ENCODE results near the gene LMAN1.

Gene LMAN1, protein sequence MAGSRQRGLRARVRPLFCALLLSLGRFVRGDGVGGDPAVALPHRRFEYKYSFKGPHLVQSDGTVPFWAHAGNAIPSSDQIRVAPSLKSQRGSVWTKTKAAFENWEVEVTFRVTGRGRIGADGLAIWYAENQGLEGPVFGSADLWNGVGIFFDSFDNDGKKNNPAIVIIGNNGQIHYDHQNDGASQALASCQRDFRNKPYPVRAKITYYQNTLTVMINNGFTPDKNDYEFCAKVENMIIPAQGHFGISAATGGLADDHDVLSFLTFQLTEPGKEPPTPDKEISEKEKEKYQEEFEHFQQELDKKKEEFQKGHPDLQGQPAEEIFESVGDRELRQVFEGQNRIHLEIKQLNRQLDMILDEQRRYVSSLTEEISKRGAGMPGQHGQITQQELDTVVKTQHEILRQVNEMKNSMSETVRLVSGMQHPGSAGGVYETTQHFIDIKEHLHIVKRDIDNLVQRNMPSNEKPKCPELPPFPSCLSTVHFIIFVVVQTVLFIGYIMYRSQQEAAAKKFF

DNA sequence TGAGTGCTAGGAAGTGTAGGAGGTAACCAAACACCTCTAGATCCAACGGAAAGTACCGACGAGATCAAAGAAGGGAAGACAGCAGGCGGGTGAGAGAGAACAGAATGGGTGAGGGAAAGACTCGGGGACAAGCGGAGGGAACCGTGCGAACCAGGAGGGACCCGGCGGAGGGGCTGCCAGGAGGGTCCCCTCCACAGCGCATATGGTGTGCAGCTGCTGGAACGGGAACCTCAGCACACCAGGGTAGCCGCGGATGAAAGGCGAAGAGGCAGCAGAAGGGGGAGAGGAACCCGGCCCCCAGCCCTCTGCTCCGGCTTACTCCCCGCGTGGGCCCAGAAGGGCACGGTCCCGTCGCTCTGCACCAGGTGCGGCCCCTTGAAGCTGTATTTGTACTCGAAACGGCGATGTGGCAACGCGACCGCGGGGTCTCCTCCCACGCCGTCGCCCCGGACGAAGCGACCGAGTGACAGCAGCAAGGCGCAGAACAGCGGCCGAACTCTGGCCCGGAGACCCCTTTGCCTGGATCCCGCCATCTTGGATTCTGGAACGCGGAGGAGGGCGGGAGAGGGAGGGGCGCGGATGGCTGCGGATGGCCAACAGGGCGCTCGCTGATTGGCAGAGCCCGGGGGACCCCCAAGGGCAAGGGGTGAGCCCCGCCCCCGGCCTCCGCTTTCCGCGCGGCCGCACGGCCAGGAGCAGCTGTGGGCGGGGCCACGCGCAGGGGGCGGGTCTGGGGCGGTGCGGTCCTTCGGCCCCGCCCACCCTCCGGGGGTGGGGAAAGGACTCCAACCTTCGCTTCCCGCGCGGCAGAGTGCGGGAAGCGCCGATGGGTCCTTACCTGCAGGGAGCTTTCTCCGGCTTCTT lies at the start of gene LMAN1:
Gene LMAN1, minus strand, starts transcription at position 554 of the 864 bp plus-strand sequence. Its CDS starts 21 bp downstream, at position 533.
- peak; percentile 88 for DNase-seq (ENCODE audit: low read depth)

DNA sequence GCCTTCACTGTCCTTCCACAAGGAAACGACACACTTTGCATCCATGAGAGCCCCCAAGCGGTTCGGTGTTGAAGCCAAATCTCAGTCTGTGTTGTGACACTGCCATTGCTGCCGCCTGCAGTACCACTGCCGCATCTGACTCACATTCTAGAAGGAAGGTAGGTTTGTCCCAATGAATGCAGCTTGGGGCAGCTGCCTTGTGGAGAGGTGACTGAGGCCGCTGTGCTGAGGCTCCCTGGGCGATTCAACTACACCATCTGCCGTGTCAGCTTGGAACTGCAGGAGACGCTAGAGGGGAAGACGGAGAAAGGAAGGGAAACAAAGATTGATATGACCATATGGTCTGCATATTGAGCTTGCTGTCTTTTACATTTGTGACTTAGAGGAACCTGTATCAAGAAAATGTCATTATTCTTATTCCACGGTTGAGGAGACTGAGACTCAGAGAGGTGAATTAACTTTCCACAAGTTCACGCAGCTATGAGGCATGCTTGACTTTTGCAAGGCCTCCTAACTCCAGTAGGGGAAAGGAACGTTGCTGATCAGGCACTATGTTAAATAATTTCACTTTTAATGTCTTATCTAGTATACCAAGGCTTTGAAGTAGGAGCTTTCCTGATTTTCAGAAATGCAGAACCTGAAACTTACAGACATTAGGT lies 43.5 kb upstream of the LMAN1 start:
- peak; percentile 38 for DNase-seq (ENCODE audit: low read depth)

DNA sequence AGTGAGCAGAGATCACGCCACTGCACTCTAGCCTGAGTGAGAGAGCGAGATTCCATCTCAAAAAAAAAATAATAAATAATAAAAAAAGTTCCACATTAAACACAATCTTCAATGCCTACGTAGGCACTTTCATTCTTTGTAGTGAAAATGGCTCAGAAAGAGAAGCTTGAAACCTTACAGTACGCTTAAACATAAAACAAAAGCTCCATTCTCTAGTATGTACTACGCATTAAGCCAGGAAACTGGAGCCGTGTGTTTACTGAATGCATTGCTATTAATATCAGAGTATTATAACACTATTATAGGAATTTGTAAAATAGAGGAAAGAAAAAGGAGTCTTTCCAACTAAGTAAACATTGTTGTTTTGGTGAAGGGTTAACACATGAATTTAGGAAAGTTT lies 41.3 kb upstream of the LMAN1 start:
- no peak for DNase-seq (ENCODE audit: low read depth)

DNA sequence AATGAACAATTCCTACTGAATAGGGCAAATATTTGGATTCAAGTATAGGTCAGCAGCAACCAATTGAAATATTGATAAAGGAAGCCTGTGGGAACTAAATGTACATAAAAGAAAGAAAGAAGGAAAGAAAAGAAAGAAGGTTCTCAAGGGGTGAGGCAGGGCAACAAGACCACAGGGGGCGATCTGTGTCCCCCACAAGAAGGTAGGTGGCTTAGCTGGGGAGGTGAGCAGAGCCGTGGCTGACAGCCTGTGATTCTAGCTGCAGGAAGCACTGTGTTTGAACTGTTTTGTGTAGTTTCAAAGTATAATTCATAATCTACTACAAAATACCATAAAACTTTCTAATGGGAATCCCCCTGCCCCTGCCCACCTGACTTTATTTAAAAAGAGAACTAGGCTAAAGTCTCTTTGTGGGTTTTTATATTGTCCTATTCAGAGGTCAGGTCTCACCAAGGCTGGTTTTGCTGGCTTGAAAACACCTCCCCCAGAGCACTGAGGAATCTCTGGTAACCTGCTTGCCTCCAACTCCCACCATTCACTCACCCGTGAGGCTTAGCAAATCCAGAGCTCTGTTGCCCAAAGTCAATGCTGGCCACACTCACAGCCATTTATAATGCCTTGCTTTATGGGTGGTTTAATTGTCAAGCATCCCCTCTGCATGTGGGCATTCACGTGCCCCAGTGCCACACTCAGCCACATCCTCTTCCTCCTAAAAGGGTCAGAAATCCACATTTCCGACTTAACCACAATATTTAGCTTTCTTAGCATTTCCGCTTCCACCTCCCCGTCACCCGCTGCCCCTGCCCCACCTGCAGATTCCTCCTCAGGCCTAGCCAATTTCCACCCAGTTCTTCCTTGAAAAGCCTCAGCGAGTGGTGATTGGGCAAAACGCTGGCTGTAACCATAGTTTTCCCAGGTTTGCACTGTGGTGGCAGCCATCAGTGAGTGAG lies 36.4 kb upstream of the LMAN1 start:
- no peak for DNase-seq (ENCODE audit: low read depth)

DNA sequence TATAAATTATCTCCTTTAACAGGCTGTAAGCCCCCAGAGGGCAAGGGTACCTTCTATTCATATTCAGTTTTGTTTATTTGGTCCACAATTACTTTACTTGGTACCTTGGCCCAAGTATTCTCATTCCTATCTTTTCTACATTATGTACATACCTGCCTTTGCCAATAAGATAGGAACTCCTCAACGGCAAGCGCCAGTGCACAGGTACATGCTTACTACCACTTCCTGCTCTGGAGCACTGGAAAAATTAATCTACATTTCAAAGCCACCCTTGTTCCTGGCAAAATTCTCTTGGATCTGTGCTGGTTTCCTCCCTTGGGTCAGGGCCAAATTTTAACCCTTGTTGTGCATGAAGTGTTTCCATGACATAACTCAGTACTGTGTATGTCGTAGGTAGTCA lies 34.3 kb upstream of the LMAN1 start:
- no peak for DNase-seq (ENCODE audit: low read depth)

DNA sequence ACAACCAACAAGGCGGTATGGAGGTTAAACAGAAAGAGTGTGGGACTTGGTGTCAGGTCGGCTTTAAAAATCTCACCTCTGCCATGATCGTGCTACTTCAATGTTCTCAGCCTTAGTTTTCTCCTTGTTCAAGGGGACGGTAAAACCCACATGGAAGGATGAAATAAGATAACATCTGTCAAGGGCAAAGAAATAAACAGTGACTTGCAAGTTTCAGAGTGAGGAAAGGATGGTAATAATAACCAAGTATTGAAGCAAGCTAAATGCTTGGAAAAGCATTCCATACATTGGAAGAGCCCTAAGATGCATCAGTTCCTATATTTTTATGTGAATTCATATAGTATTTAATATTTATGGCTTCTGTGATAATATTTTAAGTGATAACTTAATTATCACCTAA lies 29.8 kb upstream of the LMAN1 start:
- DNase-seq (ENCODE audit: low read depth), result no peak

DNA sequence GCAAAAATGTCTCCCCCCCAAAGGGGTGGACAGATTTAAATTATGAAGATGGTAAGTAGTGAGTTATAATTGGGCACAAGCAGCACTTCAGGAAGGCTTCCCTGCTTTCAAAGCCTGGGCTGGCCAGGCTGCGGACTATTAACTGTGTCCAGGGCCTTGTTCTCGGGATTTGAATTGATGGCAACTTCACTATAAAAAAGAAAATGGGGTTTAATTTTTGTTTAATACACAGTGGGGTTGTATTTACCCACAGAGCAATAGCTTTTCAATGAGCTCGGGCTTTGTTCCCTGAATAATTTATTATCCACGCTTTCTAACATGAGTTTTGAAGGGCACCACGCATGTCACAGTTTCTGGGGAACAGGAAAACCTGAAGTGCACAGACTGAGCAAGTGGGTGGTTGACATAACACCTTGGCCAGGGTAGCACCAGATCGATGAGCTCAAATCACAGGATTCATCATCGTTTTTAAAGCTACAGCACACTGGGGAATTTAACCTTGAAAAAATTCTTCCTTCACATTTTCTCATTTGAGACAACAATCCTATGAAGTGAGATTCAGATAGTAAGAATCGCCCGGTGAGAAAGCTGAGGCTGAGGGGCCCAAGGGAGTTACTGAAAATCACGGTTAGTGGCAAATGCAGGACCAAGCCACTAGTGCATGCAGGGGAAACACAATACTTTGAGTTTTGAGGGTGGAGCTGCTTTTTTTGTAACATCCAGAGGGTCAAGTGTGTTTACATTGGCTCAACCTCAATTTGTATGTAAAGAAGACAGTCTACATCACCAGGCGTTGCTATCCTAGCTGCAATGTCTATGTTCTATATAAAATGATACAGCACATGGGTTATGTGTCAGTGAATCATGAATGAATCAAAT lies 28.9 kb upstream of the LMAN1 start:
- DNase-seq (ENCODE audit: low read depth), result no peak

DNA sequence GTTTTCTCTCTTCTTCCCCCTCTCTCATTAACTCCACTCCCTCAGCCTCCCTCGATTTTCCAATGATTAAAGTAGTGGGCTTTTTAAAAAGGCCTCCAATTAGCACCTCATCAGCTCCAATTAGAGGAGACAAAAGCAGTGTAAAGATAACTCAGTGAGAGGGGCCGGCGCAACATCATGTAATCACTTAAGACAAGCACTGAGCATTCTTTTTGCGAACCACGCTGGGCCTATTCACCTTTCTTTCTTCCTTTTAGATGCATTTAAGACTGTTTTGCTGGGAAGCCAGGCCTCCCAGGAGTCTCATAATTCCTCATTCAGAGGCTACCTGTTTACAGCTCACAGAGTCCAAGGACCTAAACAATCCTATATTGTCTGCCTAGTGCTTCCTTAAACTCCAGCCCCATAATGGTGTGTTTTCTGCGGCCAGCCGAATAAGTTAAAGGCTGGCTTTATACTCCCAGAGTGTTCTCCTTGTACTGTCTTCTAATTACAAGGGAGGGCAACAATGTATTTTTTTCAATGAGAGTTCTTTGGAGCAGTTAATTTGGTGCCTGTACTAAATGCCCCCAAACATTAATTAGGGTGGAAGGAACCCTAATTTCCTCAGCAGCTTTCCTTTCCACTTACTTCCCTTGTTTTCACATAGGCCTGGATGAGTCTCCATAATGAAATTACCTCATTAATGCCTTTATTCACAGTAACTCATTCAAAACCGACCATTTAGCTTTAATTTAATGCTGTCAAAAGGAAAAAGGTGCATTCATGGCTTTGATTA lies 28.0 kb upstream of the LMAN1 start:
- DNase-seq (ENCODE audit: low read depth), result no peak

DNA sequence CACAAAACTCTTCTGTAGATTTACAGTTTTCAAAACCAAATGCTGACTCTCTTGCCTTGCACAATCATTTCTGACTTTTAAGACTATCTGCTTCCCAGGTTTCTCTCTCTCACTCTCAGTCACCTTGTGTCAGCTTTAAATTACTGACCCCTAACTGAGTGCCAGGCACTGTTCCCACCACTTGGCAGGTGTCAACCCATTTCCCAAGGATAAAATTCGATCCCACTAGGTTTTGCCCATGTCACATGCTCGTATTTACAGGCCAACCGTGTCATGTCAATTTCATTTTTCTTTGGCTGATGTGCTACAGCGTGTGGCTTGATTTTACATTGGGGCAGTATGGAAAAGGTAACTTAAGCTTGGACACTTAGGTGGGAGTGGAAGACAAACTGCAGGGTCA lies 26.1 kb upstream of the LMAN1 start:
- DNase-seq (ENCODE audit: low read depth), result no peak

DNA sequence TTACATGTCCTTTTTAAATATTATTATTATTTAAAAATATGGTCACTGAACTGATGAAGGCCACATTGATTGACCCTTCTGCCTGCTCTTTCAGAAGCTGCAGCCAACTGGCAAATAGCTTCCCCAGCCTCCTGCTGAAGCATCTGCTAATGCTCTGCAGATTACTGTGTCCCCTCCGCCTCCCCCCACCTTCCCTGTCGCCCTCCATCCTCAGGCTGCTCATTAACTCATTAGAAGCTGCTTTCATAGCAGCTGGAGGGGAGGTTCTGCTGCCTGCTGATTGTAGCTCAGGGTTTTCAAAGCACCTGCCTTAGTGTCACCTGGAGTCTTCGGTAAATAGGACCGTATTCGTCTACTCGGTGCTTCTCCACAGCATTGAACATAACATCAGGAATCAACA lies 24.8 kb upstream of the LMAN1 start:
- no peak for DNase-seq (ENCODE audit: low read depth)

DNA sequence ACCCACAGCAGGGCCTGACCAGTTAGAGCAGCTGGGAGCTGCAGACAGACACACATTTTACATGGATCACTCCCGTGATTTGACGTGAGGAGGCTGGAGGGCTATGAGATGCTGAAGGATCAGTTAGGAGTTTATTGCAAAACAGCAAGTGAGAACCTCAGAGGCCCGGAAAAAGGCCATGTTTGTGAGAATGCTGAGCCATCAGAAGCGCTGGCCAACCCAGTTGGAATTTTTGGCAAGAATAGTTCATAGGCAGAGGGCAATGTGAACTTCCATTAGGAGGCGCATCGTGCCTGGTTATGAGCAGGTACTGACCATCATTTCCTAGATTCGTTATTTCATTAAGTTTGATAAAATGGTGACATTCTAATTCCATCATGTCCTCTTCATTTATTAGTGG lies 23.3 kb upstream of the LMAN1 start:
- DNase-seq (ENCODE audit: low read depth), result no peak

DNA sequence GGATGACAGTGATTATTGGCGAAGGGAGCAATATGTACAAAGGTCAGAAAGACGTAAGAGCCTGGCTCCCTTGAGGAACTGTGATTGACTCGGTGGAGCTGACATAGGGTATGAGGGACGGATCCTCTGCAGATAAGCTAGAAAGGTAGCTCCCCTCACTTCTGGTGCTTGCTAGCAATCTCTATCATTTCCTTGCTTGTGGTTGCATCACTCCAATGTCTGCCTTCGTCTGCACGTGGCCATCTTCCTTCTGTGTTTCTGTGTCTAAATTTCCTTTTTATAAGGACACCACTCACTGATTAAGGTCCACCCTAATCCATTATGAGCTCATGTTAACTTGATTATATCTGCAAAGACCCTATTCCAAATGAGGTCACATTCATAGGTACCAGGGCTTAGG lies 22.9 kb upstream of the LMAN1 start:
- DNase-seq (ENCODE audit: low read depth), result no peak

DNA sequence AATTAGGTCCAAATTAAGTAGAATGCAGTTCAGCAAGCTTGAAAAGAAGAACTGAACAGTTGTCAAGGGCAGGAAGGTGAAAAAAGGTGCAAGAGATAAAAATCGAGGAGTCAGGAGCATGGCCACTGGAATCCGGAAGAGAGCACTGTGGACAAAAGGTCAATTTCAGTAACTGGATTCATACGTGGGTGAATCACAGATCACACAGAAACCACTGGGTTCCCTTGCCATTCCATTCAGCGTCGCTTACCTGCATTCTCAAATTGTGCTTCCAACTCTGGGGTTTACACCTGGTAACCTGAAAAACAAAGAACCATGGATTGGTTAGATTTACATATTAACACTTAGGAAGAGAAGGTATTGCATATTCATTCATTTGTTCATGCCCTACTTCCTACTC lies 21.6 kb upstream of the LMAN1 start:
- DNase-seq (ENCODE audit: low read depth), result no peak

DNA sequence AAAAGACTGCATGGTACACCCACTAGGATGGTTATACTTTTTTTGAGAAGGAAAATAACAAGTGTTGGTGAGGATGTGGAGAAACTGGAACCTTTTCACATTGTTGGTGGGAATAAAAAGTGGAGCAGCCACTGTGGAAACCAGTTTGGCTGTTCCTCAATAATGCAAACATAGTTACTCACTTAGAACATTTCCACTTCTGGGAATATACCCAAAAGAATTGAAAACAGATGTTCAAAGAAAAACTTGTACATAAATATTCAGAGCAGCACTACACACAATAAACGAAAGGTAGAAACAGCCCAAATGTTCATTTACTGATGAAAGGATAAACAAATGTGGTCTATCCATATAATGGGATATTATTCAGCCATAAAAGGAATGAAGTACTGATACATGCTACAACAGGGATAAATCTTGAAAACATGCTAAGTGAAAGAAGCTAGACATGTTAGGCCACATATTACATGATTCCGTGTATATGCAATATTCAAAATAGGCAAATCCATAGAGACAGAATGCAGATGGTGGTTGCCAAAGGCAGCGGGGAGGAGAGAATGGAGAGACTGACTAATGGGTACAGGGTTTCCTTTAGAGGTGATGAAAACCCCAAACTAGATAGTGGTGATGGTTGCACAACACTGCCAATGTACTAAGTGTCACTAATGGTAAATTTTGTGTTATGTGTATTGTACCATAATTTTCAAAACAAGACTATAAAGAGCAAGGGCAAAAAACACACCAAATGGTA lies 20.9 kb upstream of the LMAN1 start:
- DNase-seq (ENCODE audit: low read depth), result no peak

DNA sequence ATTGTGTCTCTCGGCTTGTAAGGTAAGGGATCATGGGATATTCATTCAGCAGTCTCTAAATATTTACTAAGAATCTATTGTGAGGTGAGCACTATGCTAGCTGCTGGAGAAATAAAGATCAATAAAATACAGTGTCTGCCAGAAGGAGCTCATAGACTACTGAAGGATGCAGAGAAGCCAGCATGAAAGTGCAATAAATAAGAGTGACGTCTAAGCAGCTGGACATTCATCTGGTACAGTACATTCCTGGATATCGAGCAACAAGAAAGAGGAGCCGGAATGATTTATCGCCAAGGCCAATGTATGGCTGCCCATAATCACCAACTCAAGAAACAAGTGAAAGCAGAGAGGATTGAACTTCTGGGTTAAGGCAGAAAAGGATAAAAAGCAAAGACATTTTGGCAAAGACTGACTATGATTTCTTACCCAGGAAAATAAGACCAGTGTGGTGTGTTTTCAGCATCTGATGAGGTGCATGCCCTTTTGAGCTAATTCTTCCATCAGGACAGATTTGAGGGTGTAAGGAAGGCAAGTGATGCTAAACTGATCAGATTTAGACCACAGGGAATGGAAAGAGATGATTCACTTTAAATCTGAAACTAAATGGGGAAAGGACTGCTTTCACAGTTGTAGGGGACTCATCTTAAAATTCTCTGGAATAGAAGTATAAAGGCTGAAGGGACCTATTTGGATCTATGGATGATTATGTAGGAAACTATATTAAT lies 18.7 kb upstream of the LMAN1 start:
- no peak for DNase-seq (ENCODE audit: low read depth)

DNA sequence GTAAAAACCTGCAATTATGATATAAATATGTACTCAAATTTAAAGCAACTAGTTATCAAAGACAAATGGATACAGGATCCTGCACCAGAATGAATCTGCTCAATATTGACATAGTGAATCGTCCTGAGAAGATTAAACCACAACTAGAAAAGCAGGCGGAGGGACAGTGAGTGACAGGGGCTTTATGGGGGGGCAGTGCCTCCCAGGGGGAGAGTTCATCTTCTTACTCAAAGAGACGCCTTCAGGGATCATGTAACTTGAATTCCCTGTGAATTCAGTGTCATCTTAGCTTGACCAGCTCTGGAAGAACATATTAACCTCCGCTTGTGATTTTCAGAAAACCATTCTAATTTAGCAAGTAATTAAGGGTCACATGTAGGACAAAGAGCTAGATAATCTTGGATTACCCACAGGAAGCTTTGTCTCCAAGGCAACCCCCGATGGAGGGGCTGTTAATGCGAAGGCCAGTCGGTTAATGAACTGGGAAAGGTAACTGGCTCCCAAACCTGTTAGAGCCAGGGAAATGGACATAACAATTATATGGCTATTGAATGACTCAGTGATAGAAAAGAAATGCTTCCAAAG lies 17.4 kb upstream of the LMAN1 start:
- no peak for DNase-seq (ENCODE audit: low read depth)

DNA sequence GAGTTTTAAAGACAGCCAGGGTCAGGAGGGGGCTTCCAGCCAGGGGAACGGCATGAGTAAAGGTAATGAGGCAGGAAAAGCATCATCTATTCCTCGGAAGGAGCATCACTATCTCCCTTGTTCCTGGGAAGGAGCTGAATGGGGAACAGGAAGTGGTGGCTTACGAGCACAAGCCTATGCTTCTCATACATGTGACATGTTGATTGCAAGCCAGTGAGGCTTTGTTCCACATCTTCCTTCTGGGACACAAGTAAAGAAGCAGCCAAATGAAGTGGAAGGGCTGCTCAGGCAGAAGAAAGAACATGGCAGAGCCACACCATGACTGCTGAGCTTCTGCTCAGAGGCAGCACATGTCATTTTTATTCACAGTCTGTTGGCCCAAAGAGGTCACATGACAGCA lies 15.1 kb upstream of the LMAN1 start:
- DNase-seq (ENCODE audit: low read depth), result no peak

DNA sequence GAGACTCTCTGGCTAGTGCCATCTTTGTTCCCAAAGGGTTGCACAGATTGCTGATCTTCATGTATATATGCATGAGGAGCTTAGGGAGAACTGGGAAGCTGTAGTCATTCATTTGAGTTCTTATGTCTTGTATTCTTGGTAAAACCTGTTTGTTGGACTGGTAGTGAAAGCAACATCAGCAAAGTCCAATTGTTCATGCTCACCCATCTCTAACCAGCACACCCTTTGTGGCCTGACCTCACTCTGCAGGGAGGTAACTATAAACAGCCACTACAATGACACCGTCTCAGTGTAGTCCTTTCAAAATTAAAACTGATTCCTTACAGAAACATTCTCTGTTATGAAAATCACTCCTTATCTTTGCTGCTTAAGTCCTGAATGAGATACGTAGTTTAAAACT lies 13.9 kb upstream of the LMAN1 start:
- no peak for DNase-seq (ENCODE audit: low read depth)
